GM12878 (cell line): ENCODE results near the gene MPRIP. TPM values are rescaled to one million over a fixed set of nuclear protein-coding genes. Genes with fewer than 3 reads are reported as not detected.

Experiments used
- ATAC-seq: fragments of 200-7000 bp; cut with Tn5 transposase; 3 replicates; pipeline ENCODE4 v1.9.1; 2020; ENCODE audit warnings: mild to moderate bottlenecking, moderate library complexity
- BruUV-seq: library from RNA; stranded (reverse); fragments of 400-500 nt; replicated peaks from 2 replicates; lab custom pipeline; 2021; lab: Mats Ljungman, UMichigan
- CTCF ChIA-PET: fragments of 300-600 bp; sonication (Branson Sonifier 250); formaldehyde crosslinking; extraction: SDS; loops from one replicate; lab custom pipeline; 2021; ENCODE audit warnings: inconsistent platforms; lab: Yijun Ruan, JAX
- POLR2A ChIA-PET: fragments of 350-600 bp; formaldehyde crosslinking; extraction: SDS; loops from one replicate; lab custom pipeline; 2021; ENCODE audit warnings: inconsistent platforms; lab: Charles Lee
- RAD21 ChIA-PET: fragments of 300-600 bp; sonication (Branson Sonifier 250); formaldehyde crosslinking; loops from one replicate; lab custom pipeline; 2023; ENCODE audit warnings: antibody characterized with exemption; ENCODE audit not compliant: unreplicated experiment; lab: Charles Lee
- SMC1A ChIA-PET: fragments of 300-600 bp; sonication (Branson Sonifier 250); formaldehyde crosslinking; loops from one replicate; lab custom pipeline; 2023; ENCODE audit not compliant: unreplicated experiment, uncharacterized antibody; lab: Charles Lee
- DNase-seq: peaks from one replicate; pipeline ENCODE4 v3.0.0-alpha.2; 2011; ENCODE audit warnings: low read depth, low spot score
- FAIRE-seq: peaks from 3 replicates; lab custom pipeline; 2011; peaks lifted over from hg19 to GRCh38; lab: Jason Lieb, UNC
- H2AFZ ChIP-seq: 2 replicates; pipeline ENCODE4 v1.6.0; 2011; ENCODE audit warnings: low read depth, low read length, control low read depth; ENCODE audit not compliant: control insufficient read depth
- H3K27ac ChIP-seq: 2 replicates; pipeline ENCODE4 v1.5.1; 2011; ENCODE audit warnings: control low read depth; ENCODE audit not compliant: control insufficient read depth, insufficient read depth
- H3K27me3 ChIP-seq, 2 experiments: replicated peaks in 1 of 2; 2 replicates each; pipeline versions ENCODE4 v1.6.0 to v1.6.1; 2011; ENCODE audit warnings: low read length in 1 of 2; ENCODE audit not compliant: control insufficient read depth in 2 of 2, insufficient read depth in 2 of 2
- H3K36me3 ChIP-seq, 2 experiments: 2 replicates each; pipeline ENCODE4 v1.5.1; 2011; ENCODE audit warnings: low read length in 1 of 2; ENCODE audit not compliant: control insufficient read depth in 2 of 2, insufficient read depth in 2 of 2
- H3K4me1 ChIP-seq: 2 replicates; pipeline ENCODE4 v1.6.1; 2011; ENCODE audit warnings: mild to moderate bottlenecking, low read length, moderate library complexity, mixed read lengths; ENCODE audit not compliant: control insufficient read depth, insufficient read depth
- H3K4me2 ChIP-seq: 2 replicates; pipeline ENCODE4 v1.6.0; 2011; ENCODE audit warnings: control low read depth; ENCODE audit not compliant: control insufficient read depth, insufficient read depth
- H3K4me3 ChIP-seq: fragments of 200-600 bp; sonication (generic); 2 replicates; pipeline ENCODE4 v1.5.1; 2016
- H3K79me2 ChIP-seq: 2 replicates; pipeline ENCODE4 v1.6.0; 2011; ENCODE audit warnings: low read length; ENCODE audit not compliant: control insufficient read depth, insufficient read depth
- H3K9ac ChIP-seq: 2 replicates; pipeline ENCODE4 v1.8.0; 2011; ENCODE audit warnings: low read length, control low read depth, mixed read lengths; ENCODE audit not compliant: control insufficient read depth, insufficient read depth
- H3K9me3 ChIP-seq: replicated peaks from 3 replicates; pipeline ENCODE4 v1.5.1; 2011; ENCODE audit warnings: mild to moderate bottlenecking, low read length; ENCODE audit not compliant: control insufficient read depth, insufficient read depth
- H4K20me1 ChIP-seq: 2 replicates; pipeline ENCODE4 v1.6.0; 2011; ENCODE audit not compliant: control insufficient read depth, insufficient read depth
- CHD1 ChIP-seq: IDR thresholded peaks from 2 replicates; pipeline ENCODE4 v1.6.1; 2012; ENCODE audit warnings: low read depth, low read length, improper control_type of control experiment
- CTCF ChIP-seq, 3 experiments: IDR thresholded peaks in 2 of 3; conservative IDR thresholded peaks in 1 of 3; 2 replicates each; pipeline ENCODE4 v1.5.1; 2011; ENCODE audit warnings: low read depth in 3 of 3, low read length in 3 of 3, mild to moderate bottlenecking in 3 of 3, control low read depth in 2 of 3, moderate library complexity in 2 of 3, inconsistent platforms in 1 of 3, mixed read lengths in 1 of 3; ENCODE audit not compliant: control insufficient read depth in 2 of 3, insufficient read depth in 1 of 3; ENCODE audit errors: extremely low read depth in 1 of 3
- ELK1 ChIP-seq: IDR thresholded peaks from 2 replicates; pipeline ENCODE4 v1.6.1; 2012; ENCODE audit warnings: low read depth, low read length, improper control_type of control experiment
- JUNB ChIP-seq: IDR thresholded peaks from 2 replicates; pipeline ENCODE4 v1.6.1; 2016; ENCODE audit warnings: antibody characterized with exemption, mild to moderate bottlenecking
- NFYB ChIP-seq: IDR thresholded peaks from 2 replicates; pipeline ENCODE4 v1.6.1; 2011; ENCODE audit warnings: low read depth, mild to moderate bottlenecking, low read length, improper control_type of control experiment, moderate library complexity; ENCODE audit not compliant: insufficient read depth
- USF2 ChIP-seq: IDR thresholded peaks from 2 replicates; pipeline ENCODE4 v1.6.1; 2011; ENCODE audit warnings: low read depth, low read length, improper control_type of control experiment, borderline replicate concordance
- WRNIP1 ChIP-seq: IDR thresholded peaks from 2 replicates; pipeline ENCODE4 v1.6.1; 2011; ENCODE audit warnings: low read depth, low read length, improper control_type of control experiment, borderline replicate concordance
- ZNF217 ChIP-seq: fragments of 450-650 bp; IDR thresholded peaks from 2 replicates; pipeline ENCODE4 v1.6.1; 2017; ENCODE audit warnings: antibody characterized with exemption, mild to moderate bottlenecking
- WGBS: methylation state at CpG from one replicate; pipeline ENCODE4 v1.1.6; 2016; ENCODE audit warnings: low lambda C conversion rate; ENCODE audit not compliant: insufficient replicate concordance, insufficient coverage; ENCODE audit errors: missing lambda C conversion rate; 5-methylcytosine and 5-hydroxymethylcytosine counted together
- in situ Hi-C: fragments of 300-500 bp; cut with MboI; formaldehyde crosslinking; loops from 9 replicates; pipeline ENCODE4 v1.14.3; 2018; ENCODE audit warnings: mixed read lengths
- intact Hi-C: fragments of 100-400 bp; cut with micrococcal nuclease; formaldehyde crosslinking; loops from one replicate; pipeline ENCODE4 v1.14.2; 2022; ENCODE audit not compliant: unreplicated experiment
- polyA plus RNA-seq, 11 experiments: library from polyadenylated mRNA; depleted of rRNA in 4 of 11; unstranded in 6 of 11; stranded (reverse) in 5 of 11; fragments of >200 nt; fragmentation: Nextera tagmentation in 4 of 11; fragmentation: Illumina TruSeq in 1 of 11; extraction: Ambion mirVana in 4 of 11; extraction: Trizol in 1 of 11; gene quantifications; 1 replicate in 1 of 11; 2 replicates in 10 of 11; pipeline versions ENCODE4 v1.2.1 to v1.2.3, GENCODE V29; 2011 to 2016; ENCODE audit warnings: inconsistent platforms in 2 of 11, missing spikeins in 2 of 11, low read depth in 1 of 11
- total RNA-seq, 4 experiments: library from RNA; depleted of rRNA in 3 of 4; stranded (reverse); fragments of >200 nt in 3 of 4; fragmentation: Illumina TruSeq in 1 of 4; extraction: Trizol in 1 of 4; gene quantifications; 2 replicates each; pipeline versions ENCODE4 v1.2.1 to v1.2.3, GENCODE V29; 2013 to 2021
- TF ChIP-seq, protein P1 (sequence below): fragments of 450-650 bp; IDR thresholded peaks from 2 replicates; pipeline ENCODE4 v1.6.1; 2017; ENCODE audit warnings: low read depth, mild to moderate bottlenecking, moderate library complexity

Gene MPRIP
- total and polyA plus RNA-seq, 10 of the 15 experiments (the other 5 are each of a cell fraction or from before 2014, with no cell fraction given): 16.5 to 168 (median 71.7) TPM

DNA sequence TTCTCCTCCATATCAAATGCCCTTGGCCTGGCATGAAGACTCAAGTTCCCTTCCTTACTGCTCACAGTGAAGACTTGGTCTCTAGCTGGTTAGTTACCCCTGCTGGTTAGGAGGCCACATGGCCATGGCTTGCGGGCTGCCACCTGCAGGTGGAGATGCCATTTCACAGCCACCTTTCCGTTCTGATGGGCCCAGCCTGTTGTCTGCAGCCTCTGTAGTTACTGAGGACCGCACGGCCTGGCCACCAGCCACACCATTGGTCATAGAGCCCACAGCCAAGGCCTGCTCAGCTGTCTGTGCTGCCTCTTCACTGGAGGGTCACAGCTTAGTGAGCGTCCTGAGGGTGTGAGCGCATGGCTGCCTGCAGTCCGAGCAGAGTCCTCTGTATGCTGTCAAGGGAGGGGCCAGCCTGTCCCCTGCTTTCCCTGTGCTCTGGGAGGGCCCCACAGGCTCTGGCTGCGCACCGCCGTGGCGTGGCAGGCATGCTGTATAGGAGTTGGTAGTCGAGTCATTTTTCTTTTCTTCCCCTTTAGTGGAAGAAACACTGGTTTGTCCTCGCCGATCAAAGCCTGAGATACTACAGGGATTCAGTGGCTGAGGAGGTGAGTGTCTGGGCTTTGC, 104.6 kb downstream of the MPRIP start:
- ChIA-PET POLR2A (no interaction called here), RAD21 (interaction anchor here (0.6 kb wide), 1 partner anchor 169 kb away, joined by 3 read pairs; no protein-coding TSS in a partner anchor), CTCF (no interaction called here), SMC1A (no interaction called here)
- H4K20me1 ChIP-seq: no peaks in the 10 kb centered on the region
- DNase-seq: no peak
- intact Hi-C loops (loop anchor here (5.0 kb wide), 2 partner anchors 45 to 145 kb away; no protein-coding TSS in a partner anchor), in situ Hi-C loops (no loop called here)
- no peak overlapping the region for H3K9ac ChIP-seq
- no peaks in the 10 kb centered on the region for H3K79me2 ChIP-seq
- no peak overlapping the region for H3K27ac ChIP-seq
- H3K4me1 ChIP-seq: peaks cover 14% of the 10 kb centered on the region
- no peaks in the 10 kb centered on the region for H3K27me3 ChIP-seq
- 90% methylated on average over 14 of the region's 14 CpGs for WGBS
- TF ChIP-seq JUNB (no peak), USF2 (no peak), ELK1 (no peak), NFYB (no peak), CHD1 (no peak), WRNIP1 (no peak), CTCF (IDR thresholded peaks at IDR 0.05 in 2 of 3, conservative IDR thresholded peaks at IDR 0.05 in 1 of 3; ENCODE audit: control insufficient read depth in 2 of 3, extremely low read depth in 1 of 3, insufficient read depth in 1 of 3, low read depth in 3 of 3, low read length in 3 of 3) (peak in 2 of 3 experiments; percentile 9 to 32; a peak in 2 of 6 replicates), ZNF217 (no peak)
- TF ChIP-seq, protein P1, sequence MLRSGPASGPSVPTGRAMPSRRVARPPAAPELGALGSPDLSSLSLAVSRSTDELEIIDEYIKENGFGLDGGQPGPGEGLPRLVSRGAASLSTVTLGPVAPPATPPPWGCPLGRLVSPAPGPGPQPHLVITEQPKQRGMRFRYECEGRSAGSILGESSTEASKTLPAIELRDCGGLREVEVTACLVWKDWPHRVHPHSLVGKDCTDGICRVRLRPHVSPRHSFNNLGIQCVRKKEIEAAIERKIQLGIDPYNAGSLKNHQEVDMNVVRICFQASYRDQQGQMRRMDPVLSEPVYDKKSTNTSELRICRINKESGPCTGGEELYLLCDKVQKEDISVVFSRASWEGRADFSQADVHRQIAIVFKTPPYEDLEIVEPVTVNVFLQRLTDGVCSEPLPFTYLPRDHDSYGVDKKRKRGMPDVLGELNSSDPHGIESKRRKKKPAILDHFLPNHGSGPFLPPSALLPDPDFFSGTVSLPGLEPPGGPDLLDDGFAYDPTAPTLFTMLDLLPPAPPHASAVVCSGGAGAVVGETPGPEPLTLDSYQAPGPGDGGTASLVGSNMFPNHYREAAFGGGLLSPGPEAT: no peak
- no peak overlapping the region for H2AFZ ChIP-seq
- H3K4me2 ChIP-seq: no peak overlapping the region
- no peak overlapping the region for H3K4me3 ChIP-seq
- FAIRE-seq: no peak
- peaks cover 3 to 33% of the 10 kb centered on the region in 2 experiments; a peak in 3 of 4 replicates for H3K36me3 ChIP-seq
- no TSS peak for BruUV-seq
- peak; percentile 32; the same call in 2 of the 3 replicates for ATAC-seq
- H3K9me3 ChIP-seq: no peaks in the 10 kb centered on the region; the same call in 2 of the 3 replicates
